ENCODE results near the gene RAD51B.

Gene RAD51B

DNA sequence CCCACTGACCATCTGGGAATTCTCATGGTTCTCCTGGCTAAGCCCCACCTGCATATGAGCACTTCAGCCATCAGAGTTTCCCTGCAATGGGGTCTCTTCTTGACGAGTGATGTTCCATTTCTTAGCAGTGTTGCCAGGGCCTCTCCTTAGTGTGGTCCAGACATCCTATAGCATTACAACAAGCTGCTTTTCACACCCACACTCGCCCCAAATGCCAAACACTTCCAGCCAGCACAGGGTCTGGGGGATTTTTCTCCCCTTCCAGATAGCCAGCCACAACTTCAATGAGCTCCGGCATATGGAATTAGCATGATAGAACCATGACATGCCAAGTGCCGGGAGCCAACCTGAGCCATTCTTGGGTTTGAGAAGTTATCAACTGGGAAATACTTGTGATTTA, 705.9 kb downstream of the RAD51B start:
- Histone ChIP-seq H3K4me1 (peaks cover 13% of the 10 kb centered on the region), H3K27me3 (ENCODE audit: control insufficient read depth, insufficient read depth, low read length) (no peaks in the 10 kb centered on the region), H3K79me2 (no peaks in the 10 kb centered on the region), H3K36me3 (ENCODE audit: control insufficient read depth, insufficient read depth, low read length) (no peaks in the 10 kb centered on the region), H3K27ac (no peak overlapping the region), H2AFZ (no peak overlapping the region), H3K9me3 (ENCODE audit: control insufficient read depth, low read length) (no peaks in the 10 kb centered on the region), H3K4me2 (ENCODE audit: low read length) (no peak overlapping the region), H3K9ac (no peak overlapping the region), H3K4me3 (ENCODE audit: low read depth, low read length) (no peak overlapping the region)
- TF ChIP-seq CTCF (IDR thresholded peaks at IDR 0.05) = no peak

- H2AFZ ChIP-seq = no peak overlapping the region
- H3K4me3 ChIP-seq (ENCODE audit: low read depth, low read length) = no peak overlapping the region
- no peaks in the 10 kb centered on the region for H3K36me3 ChIP-seq (ENCODE audit: control insufficient read depth, insufficient read depth, low read length)
- H3K9ac ChIP-seq = no peak overlapping the region
- H3K4me2 ChIP-seq (ENCODE audit: low read length) = no peak overlapping the region
- TF ChIP-seq CTCF (IDR thresholded peaks at IDR 0.05) = no peak
- no peaks in the 10 kb centered on the region for H3K9me3 ChIP-seq (ENCODE audit: control insufficient read depth, low read length)
- no peaks in the 10 kb centered on the region for H3K27me3 ChIP-seq (ENCODE audit: control insufficient read depth, insufficient read depth, low read length)
- no peak overlapping the region for H3K27ac ChIP-seq
- peaks cover 6% of the 10 kb centered on the region for H3K4me1 ChIP-seq
- no peaks in the 10 kb centered on the region for H3K79me2 ChIP-seq
These were observed 707.0 kb downstream of the RAD51B start for GRCh38 chr14:68526512-68527091.

DNA sequence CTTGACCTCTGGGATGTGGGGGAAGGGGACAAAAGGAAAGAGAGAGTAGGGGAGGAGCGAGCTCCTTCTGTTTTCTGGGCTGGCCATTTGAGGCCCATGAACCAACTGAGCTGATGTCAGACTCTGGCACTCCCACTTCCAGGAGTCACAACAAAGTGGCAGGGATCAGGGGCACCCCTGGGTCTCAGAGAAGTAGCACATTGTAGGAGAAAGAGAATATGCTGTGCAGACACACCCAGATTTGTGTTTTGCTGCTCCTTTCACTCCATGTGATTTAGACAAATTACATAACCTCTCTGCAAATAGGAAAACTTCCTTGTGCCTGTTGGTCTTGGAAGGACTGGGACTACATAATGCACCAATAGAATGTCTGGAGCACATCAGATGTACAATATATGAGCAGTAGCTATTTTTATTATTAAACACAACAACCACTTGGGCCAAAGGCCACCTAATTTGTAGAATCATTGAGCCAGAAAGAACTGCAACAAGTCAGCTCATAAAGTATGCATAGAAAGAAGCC, 707.8 kb downstream of the RAD51B start:
- Histone ChIP-seq H3K4me3 (ENCODE audit: low read depth, low read length) (no peak overlapping the region), H3K36me3 (ENCODE audit: control insufficient read depth, insufficient read depth, low read length) (no peaks in the 10 kb centered on the region), H3K27ac (no peak overlapping the region), H3K4me1 (peaks cover 6% of the 10 kb centered on the region), H3K27me3 (ENCODE audit: control insufficient read depth, insufficient read depth, low read length) (no peaks in the 10 kb centered on the region), H3K79me2 (no peaks in the 10 kb centered on the region), H2AFZ (no peak overlapping the region), H3K9ac (no peak overlapping the region), H3K9me3 (ENCODE audit: control insufficient read depth, low read length) (no peaks in the 10 kb centered on the region), H3K4me2 (ENCODE audit: low read length) (no peak overlapping the region)
- TF ChIP-seq CTCF (IDR thresholded peaks at IDR 0.05) = no peak

DNA sequence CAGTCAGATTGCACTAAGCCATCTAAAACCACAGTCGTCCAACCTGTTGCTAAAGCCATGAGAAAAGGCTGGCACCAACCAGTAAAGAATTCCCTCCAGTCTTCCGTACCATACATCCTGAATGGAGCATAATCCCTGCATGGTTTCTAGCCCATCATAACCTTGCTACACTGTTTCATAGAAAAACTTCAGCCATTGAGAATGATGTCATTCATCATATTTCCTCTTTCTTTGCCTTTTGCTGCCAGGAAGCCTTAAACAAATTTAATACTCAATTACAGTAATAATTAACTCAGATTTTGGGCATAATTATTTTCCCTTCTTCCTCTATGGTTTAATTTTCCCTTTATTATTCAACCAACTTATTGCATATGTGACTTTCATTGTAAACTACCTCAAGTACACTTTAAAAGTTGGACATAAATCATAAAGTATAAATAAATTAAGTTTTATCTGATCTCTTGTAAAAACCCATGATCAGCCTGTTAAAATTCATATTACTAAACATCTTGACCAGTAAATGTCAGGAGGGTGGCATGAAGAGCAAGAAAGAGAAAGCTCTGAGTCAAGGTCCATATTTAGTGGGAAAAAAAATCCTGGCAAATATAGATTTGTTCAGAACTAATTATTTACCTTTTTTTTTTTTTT, 708.6 kb downstream of the RAD51B start:
- H3K79me2 ChIP-seq = no peaks in the 10 kb centered on the region
- H2AFZ ChIP-seq = no peak overlapping the region
- H3K9ac ChIP-seq = no peak overlapping the region
- H3K4me2 ChIP-seq (ENCODE audit: low read length) = no peak overlapping the region
- TF ChIP-seq CTCF (IDR thresholded peaks at IDR 0.05) = no peak
- no peaks in the 10 kb centered on the region for H3K27me3 ChIP-seq (ENCODE audit: control insufficient read depth, insufficient read depth, low read length)
- H3K4me3 ChIP-seq (ENCODE audit: low read depth, low read length) = no peak overlapping the region
- no peaks in the 10 kb centered on the region for H3K36me3 ChIP-seq (ENCODE audit: control insufficient read depth, insufficient read depth, low read length)
- H3K4me1 ChIP-seq = no peaks in the 10 kb centered on the region
- no peaks in the 10 kb centered on the region for H3K9me3 ChIP-seq (ENCODE audit: control insufficient read depth, low read length)
- H3K27ac ChIP-seq = no peak overlapping the region

DNA sequence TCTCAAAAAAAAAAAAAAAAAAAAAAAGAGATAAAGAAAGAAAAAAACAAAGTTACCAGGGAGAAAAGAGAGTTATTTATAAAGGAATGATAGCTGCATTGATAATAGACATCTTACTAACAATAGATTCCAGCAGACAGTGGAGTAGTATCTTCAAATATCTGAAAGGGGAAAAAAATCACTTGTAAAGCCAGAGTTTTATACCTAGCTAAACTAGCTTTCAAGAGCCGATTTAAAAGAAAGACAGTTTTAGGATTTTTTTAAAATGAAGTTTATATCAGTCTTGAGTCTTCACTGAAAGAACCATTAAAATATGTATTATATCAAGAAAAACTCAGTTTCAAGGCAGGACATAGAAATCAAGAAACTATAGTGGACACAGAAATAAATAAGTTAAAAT, 710.9 kb downstream of the RAD51B start:
- no peak overlapping the region for H3K9ac ChIP-seq
- no peak for TF ChIP-seq CTCF (IDR thresholded peaks at IDR 0.05)
- H3K4me3 ChIP-seq (ENCODE audit: low read depth, low read length) = no peak overlapping the region
- H3K4me2 ChIP-seq (ENCODE audit: low read length) = no peak overlapping the region
- no peaks in the 10 kb centered on the region for H3K9me3 ChIP-seq (ENCODE audit: control insufficient read depth, low read length)
- H3K27ac ChIP-seq = no peak overlapping the region
- H3K36me3 ChIP-seq (ENCODE audit: control insufficient read depth, insufficient read depth, low read length) = no peaks in the 10 kb centered on the region
- no peaks in the 10 kb centered on the region for H3K27me3 ChIP-seq (ENCODE audit: control insufficient read depth, insufficient read depth, low read length)
- no peak overlapping the region for H2AFZ ChIP-seq
- H3K79me2 ChIP-seq = no peaks in the 10 kb centered on the region
- H3K4me1 ChIP-seq = no peaks in the 10 kb centered on the region

Data from parathyroid adenoma (tissue), 2 donors.